Ishikawa (cell line): ENCODE measurements around the gene FN3K.

Source experiments
- CEBPB ChIP-seq: IDR thresholded peaks from 2 replicates; pipeline ENCODE4 v1.6.1; 2012
- CREB1 ChIP-seq: IDR thresholded peaks from 2 replicates; pipeline ENCODE4 v1.6.1; 2012; ENCODE audit warnings: low read depth
- EGR1 ChIP-seq: IDR thresholded peaks from 2 replicates; pipeline ENCODE4 v1.6.1; 2012
- EP300 ChIP-seq: IDR thresholded peaks from 2 replicates; pipeline ENCODE4 v1.6.1; 2012; ENCODE audit warnings: borderline replicate concordance
- FOXM1 ChIP-seq: IDR thresholded peaks from 2 replicates; pipeline ENCODE4 v1.6.1; 2012; ENCODE audit warnings: low read depth, borderline replicate concordance
- MAX ChIP-seq: IDR thresholded peaks from 2 replicates; pipeline ENCODE4 v1.6.1; 2012
- NFIC ChIP-seq: IDR thresholded peaks from 2 replicates; pipeline ENCODE4 v1.6.1; 2012
- RAD21 ChIP-seq: IDR thresholded peaks from 2 replicates; pipeline ENCODE4 v1.6.1; 2012; ENCODE audit warnings: low read depth
- REST ChIP-seq: IDR thresholded peaks from 2 replicates; pipeline ENCODE4 v1.6.1; 2012; ENCODE audit warnings: low read depth, mild to moderate bottlenecking
- TAF1 ChIP-seq: IDR thresholded peaks from 2 replicates; pipeline ENCODE4 v1.6.1; 2012; ENCODE audit warnings: low read depth, mild to moderate bottlenecking
- TCF12 ChIP-seq: IDR thresholded peaks from 2 replicates; pipeline ENCODE4 v1.6.1; 2012; ENCODE audit warnings: low read depth
- TEAD4 ChIP-seq: IDR thresholded peaks from 2 replicates; pipeline ENCODE4 v1.6.1; 2012
- USF1 ChIP-seq: IDR thresholded peaks from 2 replicates; pipeline ENCODE4 v1.6.1; 2012
- YY1 ChIP-seq: IDR thresholded peaks from 2 replicates; pipeline ENCODE4 v1.6.1; 2012; ENCODE audit warnings: low read depth
- ZBTB7A ChIP-seq: IDR thresholded peaks from 2 replicates; pipeline ENCODE4 v1.6.1; 2012; ENCODE audit warnings: low read depth

FN3K gene

GRCh38 chr17:82743344-82744219 is 8.2 kb downstream of the FN3K start:
- TF ChIP-seq EP300 (no peak), CREB1 (no peak), ZBTB7A (no peak), CEBPB (no peak), FOXM1 (no peak), TCF12 (no peak), RAD21 (no peak), REST (no peak), MAX (no peak), TEAD4 (no peak)

GRCh38 chr17:82745524-82745923 is 10.1 kb downstream of the FN3K start:
- TF ChIP-seq YY1, result no peak

- TF ChIP-seq TCF12 (no peak), RAD21 (no peak), MAX (no peak), ZBTB7A (no peak), CREB1 (no peak), USF1 (no peak), NFIC (no peak), EP300 (no peak), CEBPB (no peak), FOXM1 (no peak)
Observed at GRCh38 chr17:82748756-82749155, 13.3 kb downstream of the FN3K start.

GRCh38 chr17:82750241-82750908 is 15.0 kb downstream of the FN3K start:
- TF ChIP-seq ZBTB7A, result no peak
- TF ChIP-seq TEAD4, result no peak
- no peak for TF ChIP-seq CEBPB
- TF ChIP-seq CREB1, result no peak
- TF ChIP-seq NFIC, result no peak
- TF ChIP-seq RAD21, result no peak
- TF ChIP-seq EP300, result no peak
- no peak for TF ChIP-seq TCF12
- no peak for TF ChIP-seq FOXM1
- TF ChIP-seq EGR1, result no peak
- no peak for TF ChIP-seq REST
- TF ChIP-seq USF1, result no peak
- no peak for TF ChIP-seq TAF1
- no peak for TF ChIP-seq YY1
- no peak for TF ChIP-seq MAX

GRCh38 chr17:82751171-82751570 is 15.8 kb downstream of the FN3K start:
- no peak for TF ChIP-seq NFIC
- TF ChIP-seq MAX, result peak; percentile 53
